ENCODE results near the gene TES.

Gene TES

DNA sequence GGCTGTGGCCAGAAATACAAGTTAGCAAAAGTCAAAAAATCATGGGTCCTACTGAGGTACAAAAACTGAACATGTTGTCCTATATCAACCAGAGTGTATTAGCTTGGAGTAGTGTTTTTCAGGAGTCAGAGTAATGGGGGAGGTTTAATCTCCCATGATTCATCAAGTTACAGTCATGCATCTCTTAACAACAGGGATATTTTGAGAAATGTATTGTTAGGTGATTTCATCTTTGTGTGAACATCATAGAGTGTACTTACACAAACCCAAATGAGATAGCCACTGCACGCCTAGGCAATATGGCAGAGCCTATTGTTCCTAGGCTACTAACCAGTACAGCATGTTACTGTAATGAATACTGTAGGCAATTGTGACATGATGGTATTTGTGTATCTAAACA, 14.9 kb upstream of the TES start:
- no peak for DNase-seq (ENCODE audit: low read depth in 1 of 2, low spot score in 1 of 2)
- TF ChIP-seq POLR2AphosphoS5 (IDR thresholded peaks at IDR 0.05; ENCODE audit: low read depth): no peak
- TF ChIP-seq GABPA (IDR thresholded peaks at IDR 0.05; ENCODE audit: low read depth): no peak
- TF ChIP-seq, protein P1, sequence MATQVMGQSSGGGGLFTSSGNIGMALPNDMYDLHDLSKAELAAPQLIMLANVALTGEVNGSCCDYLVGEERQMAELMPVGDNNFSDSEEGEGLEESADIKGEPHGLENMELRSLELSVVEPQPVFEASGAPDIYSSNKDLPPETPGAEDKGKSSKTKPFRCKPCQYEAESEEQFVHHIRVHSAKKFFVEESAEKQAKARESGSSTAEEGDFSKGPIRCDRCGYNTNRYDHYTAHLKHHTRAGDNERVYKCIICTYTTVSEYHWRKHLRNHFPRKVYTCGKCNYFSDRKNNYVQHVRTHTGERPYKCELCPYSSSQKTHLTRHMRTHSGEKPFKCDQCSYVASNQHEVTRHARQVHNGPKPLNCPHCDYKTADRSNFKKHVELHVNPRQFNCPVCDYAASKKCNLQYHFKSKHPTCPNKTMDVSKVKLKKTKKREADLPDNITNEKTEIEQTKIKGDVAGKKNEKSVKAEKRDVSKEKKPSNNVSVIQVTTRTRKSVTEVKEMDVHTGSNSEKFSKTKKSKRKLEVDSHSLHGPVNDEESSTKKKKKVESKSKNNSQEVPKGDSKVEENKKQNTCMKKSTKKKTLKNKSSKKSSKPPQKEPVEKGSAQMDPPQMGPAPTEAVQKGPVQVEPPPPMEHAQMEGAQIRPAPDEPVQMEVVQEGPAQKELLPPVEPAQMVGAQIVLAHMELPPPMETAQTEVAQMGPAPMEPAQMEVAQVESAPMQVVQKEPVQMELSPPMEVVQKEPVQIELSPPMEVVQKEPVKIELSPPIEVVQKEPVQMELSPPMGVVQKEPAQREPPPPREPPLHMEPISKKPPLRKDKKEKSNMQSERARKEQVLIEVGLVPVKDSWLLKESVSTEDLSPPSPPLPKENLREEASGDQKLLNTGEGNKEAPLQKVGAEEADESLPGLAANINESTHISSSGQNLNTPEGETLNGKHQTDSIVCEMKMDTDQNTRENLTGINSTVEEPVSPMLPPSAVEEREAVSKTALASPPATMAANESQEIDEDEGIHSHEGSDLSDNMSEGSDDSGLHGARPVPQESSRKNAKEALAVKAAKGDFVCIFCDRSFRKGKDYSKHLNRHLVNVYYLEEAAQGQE (IDR thresholded peaks at IDR 0.05; ENCODE audit: insufficient replicate concordance, low read depth): no peak
- TF ChIP-seq, protein P2, sequence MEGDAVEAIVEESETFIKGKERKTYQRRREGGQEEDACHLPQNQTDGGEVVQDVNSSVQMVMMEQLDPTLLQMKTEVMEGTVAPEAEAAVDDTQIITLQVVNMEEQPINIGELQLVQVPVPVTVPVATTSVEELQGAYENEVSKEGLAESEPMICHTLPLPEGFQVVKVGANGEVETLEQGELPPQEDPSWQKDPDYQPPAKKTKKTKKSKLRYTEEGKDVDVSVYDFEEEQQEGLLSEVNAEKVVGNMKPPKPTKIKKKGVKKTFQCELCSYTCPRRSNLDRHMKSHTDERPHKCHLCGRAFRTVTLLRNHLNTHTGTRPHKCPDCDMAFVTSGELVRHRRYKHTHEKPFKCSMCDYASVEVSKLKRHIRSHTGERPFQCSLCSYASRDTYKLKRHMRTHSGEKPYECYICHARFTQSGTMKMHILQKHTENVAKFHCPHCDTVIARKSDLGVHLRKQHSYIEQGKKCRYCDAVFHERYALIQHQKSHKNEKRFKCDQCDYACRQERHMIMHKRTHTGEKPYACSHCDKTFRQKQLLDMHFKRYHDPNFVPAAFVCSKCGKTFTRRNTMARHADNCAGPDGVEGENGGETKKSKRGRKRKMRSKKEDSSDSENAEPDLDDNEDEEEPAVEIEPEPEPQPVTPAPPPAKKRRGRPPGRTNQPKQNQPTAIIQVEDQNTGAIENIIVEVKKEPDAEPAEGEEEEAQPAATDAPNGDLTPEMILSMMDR (IDR thresholded peaks at IDR 0.05; ENCODE audit: insufficient read depth, low read length): no peak
- TF ChIP-seq SPI1 (IDR thresholded peaks at IDR 0.05; ENCODE audit: borderline replicate concordance, low read depth): no peak

GRCh38 chr7:116196947-116197346, 13.4 kb upstream of the TES start:
- no peak overlapping the region for H3K27ac ChIP-seq (replicated peaks)
- no peak for TF ChIP-seq SPI1 (IDR thresholded peaks at IDR 0.05; ENCODE audit: borderline replicate concordance, low read depth)
- TF ChIP-seq GABPA (IDR thresholded peaks at IDR 0.05; ENCODE audit: low read depth): no peak
- TF ChIP-seq, protein P2 (IDR thresholded peaks at IDR 0.05; ENCODE audit: insufficient read depth, low read length): no peak
- TF ChIP-seq, protein P1 (IDR thresholded peaks at IDR 0.05; ENCODE audit: insufficient replicate concordance, low read depth): no peak
- TF ChIP-seq POLR2AphosphoS5 (IDR thresholded peaks at IDR 0.05; ENCODE audit: low read depth): no peak
- no peak overlapping the region for H3K4me3 ChIP-seq (replicated peaks; ENCODE audit: insufficient read depth, low read length)
- no peaks in the 10 kb centered on the region for H3K27me3 ChIP-seq (ENCODE audit: insufficient read depth, poor library complexity, severe bottlenecking)
- no peak for DNase-seq (ENCODE audit: low read depth in 1 of 2, low spot score in 1 of 2)

More for the DNA sequence above, 14.9 kb upstream of the TES start:
- no peak overlapping the region for H3K27ac ChIP-seq (replicated peaks)
- H3K27me3 ChIP-seq (ENCODE audit: insufficient read depth, poor library complexity, severe bottlenecking): no peaks in the 10 kb centered on the region
- no peak overlapping the region for H3K4me3 ChIP-seq (replicated peaks; ENCODE audit: insufficient read depth, low read length)

DNA sequence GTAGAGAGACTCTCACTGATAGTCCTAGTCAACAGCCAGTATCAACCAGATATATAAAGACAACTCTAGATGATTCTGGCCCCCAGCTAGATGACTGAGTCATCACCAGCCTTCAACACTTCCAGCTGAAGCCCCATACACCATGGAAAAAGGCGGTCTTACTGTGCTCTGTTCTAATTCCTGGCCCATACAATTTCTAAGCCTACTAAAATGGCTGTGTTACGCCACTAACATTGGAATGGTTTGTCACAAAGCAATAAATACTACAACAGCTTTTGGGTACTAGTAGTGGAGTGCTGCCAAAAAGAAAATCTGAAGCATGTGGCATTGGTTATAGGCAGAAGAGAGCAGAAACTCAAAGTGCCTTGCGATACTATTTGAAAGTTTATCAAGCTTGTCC, 13.0 kb upstream of the TES start:
- H3K27me3 ChIP-seq (ENCODE audit: insufficient read depth, poor library complexity, severe bottlenecking): no peaks in the 10 kb centered on the region
- TF ChIP-seq GABPA (IDR thresholded peaks at IDR 0.05; ENCODE audit: low read depth) (no peak), SPI1 (IDR thresholded peaks at IDR 0.05; ENCODE audit: borderline replicate concordance, low read depth) (no peak), POLR2AphosphoS5 (IDR thresholded peaks at IDR 0.05; ENCODE audit: low read depth) (no peak)
- TF ChIP-seq, protein P2 (IDR thresholded peaks at IDR 0.05; ENCODE audit: insufficient read depth, low read length): no peak
- TF ChIP-seq, protein P1 (IDR thresholded peaks at IDR 0.05; ENCODE audit: insufficient replicate concordance, low read depth): no peak
- DNase-seq (ENCODE audit: low read depth in 1 of 2, low spot score in 1 of 2): no peak
- no peak overlapping the region for H3K27ac ChIP-seq (replicated peaks)
- no peak overlapping the region for H3K4me3 ChIP-seq (replicated peaks; ENCODE audit: insufficient read depth, low read length)
